Measurements from ENCODE around the gene CSRP1.

DNA sequence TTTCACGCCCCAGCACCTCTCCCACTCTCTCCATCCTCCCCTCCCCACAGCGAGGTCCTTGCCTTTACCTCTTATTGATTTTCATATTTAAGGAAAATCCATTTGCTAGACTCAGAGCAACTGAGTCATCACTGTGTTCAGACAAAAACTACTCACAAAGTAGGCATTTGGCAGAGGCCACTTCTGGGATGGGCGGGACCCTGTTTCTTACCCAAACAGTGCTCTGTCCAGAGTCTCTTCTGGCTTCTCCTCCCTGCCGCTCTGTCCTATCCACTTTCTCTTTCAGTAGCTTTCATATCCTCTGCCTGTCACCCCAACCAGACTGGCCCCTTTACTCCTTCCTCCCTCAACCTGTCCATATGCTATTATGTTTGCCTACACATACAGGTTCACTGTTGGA is 29.6 kb upstream of the CSRP1 start:
- TF ChIP-seq, protein P1, sequence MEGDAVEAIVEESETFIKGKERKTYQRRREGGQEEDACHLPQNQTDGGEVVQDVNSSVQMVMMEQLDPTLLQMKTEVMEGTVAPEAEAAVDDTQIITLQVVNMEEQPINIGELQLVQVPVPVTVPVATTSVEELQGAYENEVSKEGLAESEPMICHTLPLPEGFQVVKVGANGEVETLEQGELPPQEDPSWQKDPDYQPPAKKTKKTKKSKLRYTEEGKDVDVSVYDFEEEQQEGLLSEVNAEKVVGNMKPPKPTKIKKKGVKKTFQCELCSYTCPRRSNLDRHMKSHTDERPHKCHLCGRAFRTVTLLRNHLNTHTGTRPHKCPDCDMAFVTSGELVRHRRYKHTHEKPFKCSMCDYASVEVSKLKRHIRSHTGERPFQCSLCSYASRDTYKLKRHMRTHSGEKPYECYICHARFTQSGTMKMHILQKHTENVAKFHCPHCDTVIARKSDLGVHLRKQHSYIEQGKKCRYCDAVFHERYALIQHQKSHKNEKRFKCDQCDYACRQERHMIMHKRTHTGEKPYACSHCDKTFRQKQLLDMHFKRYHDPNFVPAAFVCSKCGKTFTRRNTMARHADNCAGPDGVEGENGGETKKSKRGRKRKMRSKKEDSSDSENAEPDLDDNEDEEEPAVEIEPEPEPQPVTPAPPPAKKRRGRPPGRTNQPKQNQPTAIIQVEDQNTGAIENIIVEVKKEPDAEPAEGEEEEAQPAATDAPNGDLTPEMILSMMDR (IDR thresholded peaks at IDR 0.05) = no peak
- no peak for TF ChIP-seq POLR2A (IDR thresholded peaks at IDR 0.05)
